Neuronal stem cell (in vitro differentiated cells): Measurements from ENCODE around the gene CFD.
"Not testable (repeated sequence)": the region's sequence is repeated elsewhere in the genome, so short reads cannot be mapped to it uniquely, and the experiment has no call there.

ENCODE experiments used
- DNase-seq: peaks from one replicate; pipeline ENCODE4 v3.0.0-alpha.2; 2013; ENCODE audit warnings: low spot score
- H2AFZ ChIP-seq: one replicate; pipeline ENCODE4 v1.6.1; 2013; ENCODE audit warnings: mild to moderate bottlenecking, low read length, inconsistent platforms
- H2AK5ac ChIP-seq: 2 replicates; pipeline ENCODE4 v1.6.1; 2013; ENCODE audit warnings: low read depth, mild to moderate bottlenecking, inconsistent platforms, low read length, moderate library complexity, mixed read lengths
- H2BK120ac ChIP-seq: 2 replicates; pipeline ENCODE4 v1.6.1; 2013; ENCODE audit warnings: low read depth, mild to moderate bottlenecking, inconsistent platforms, low read length, moderate library complexity, mixed read lengths
- H2BK12ac ChIP-seq: one replicate; pipeline ENCODE4 v1.6.1; 2013; ENCODE audit warnings: low read length, inconsistent platforms
- H2BK15ac ChIP-seq: 2 replicates; pipeline ENCODE4 v1.6.1; 2013; ENCODE audit warnings: mild to moderate bottlenecking, low read length, inconsistent platforms, mixed read lengths
- H2BK5ac ChIP-seq: one replicate; pipeline ENCODE4 v1.6.1; 2013; ENCODE audit warnings: inconsistent platforms, mild to moderate bottlenecking, low read length, moderate library complexity
- H3K14ac ChIP-seq: one replicate; pipeline ENCODE4 v1.6.1; 2013; ENCODE audit warnings: low read length, inconsistent platforms
- H3K18ac ChIP-seq: 2 replicates; pipeline ENCODE4 v1.6.1; 2013; ENCODE audit warnings: low read length, inconsistent platforms
- H3K23ac ChIP-seq: 2 replicates; pipeline ENCODE4 v1.6.1; 2013; ENCODE audit warnings: low read depth, mild to moderate bottlenecking, mixed read lengths, low read length, inconsistent platforms; ENCODE audit not compliant: poor library complexity
- H3K27ac ChIP-seq: replicated peaks from 3 replicates; pipeline ENCODE4 v1.5.1; 2013; ENCODE audit warnings: low read length, inconsistent platforms
- H3K27me3 ChIP-seq, 3 experiments: 2 replicates each; pipeline ENCODE4 v1.6.1; 2013; ENCODE audit warnings: low read length in 3 of 3, mild to moderate bottlenecking in 2 of 3, inconsistent platforms in 1 of 3, low read depth in 1 of 3, mixed read lengths in 1 of 3, moderate library complexity in 1 of 3; ENCODE audit not compliant: control insufficient read depth in 3 of 3, insufficient read depth in 3 of 3
- H3K36me3 ChIP-seq, 2 donors: replicated peaks in 1 of 2; 2 replicates each; pipeline ENCODE4 v1.6.1; 2013; ENCODE audit warnings: low read length in 2 of 2; ENCODE audit not compliant: control insufficient read depth in 2 of 2, insufficient read depth in 2 of 2
- H3K4ac ChIP-seq: 2 replicates; pipeline ENCODE4 v1.6.1; 2013; ENCODE audit warnings: inconsistent platforms, mild to moderate bottlenecking, low read length, moderate library complexity
- H3K4me1 ChIP-seq, 2 donors: 1 replicate in 1 of 2; 2 replicates in 1 of 2; pipeline ENCODE4 v1.6.1; 2013; ENCODE audit warnings: low read length in 2 of 2, low read depth in 1 of 2; ENCODE audit not compliant: control insufficient read depth in 2 of 2, insufficient read depth in 1 of 2
- H3K4me2 ChIP-seq: one replicate; pipeline ENCODE4 v1.6.1; 2013; ENCODE audit warnings: mild to moderate bottlenecking, low read length, inconsistent platforms; ENCODE audit not compliant: insufficient read depth, poor library complexity, severe bottlenecking
- H3K4me3 ChIP-seq, 2 donors: 2 replicates each; pipeline ENCODE4 v1.5.1; 2013; ENCODE audit warnings: low read length in 2 of 2, mild to moderate bottlenecking in 2 of 2, inconsistent platforms in 1 of 2, moderate library complexity in 1 of 2
- H3K79me1 ChIP-seq: one replicate; pipeline ENCODE4 v1.6.1; 2013; ENCODE audit warnings: low read depth, mild to moderate bottlenecking, inconsistent platforms, low read length, moderate library complexity
- H3K9ac ChIP-seq: one replicate; pipeline ENCODE4 v1.6.1; 2013; ENCODE audit warnings: mild to moderate bottlenecking, low read depth, low read length, inconsistent platforms; ENCODE audit not compliant: poor library complexity
- H3K9me3 ChIP-seq, 2 donors: replicated peaks in 1 of 2; 2 replicates each; pipeline versions ENCODE3 to v1.6.1; 2013; ENCODE audit warnings: low read length in 2 of 2, mild to moderate bottlenecking in 2 of 2, inconsistent platforms in 1 of 2, low read depth in 1 of 2, mixed read lengths in 1 of 2, moderate library complexity in 1 of 2; ENCODE audit not compliant: control insufficient read depth in 2 of 2, insufficient read depth in 1 of 2
- H4K8ac ChIP-seq: one replicate; pipeline ENCODE4 v1.6.1; 2013; ENCODE audit warnings: low read depth, mild to moderate bottlenecking, inconsistent platforms, low read length, moderate library complexity
- H4K91ac ChIP-seq: one replicate; pipeline ENCODE4 v1.6.1; 2013; ENCODE audit warnings: low read length, low read depth, mild to moderate bottlenecking, inconsistent platforms; ENCODE audit not compliant: poor library complexity
- WGBS, 2 donors: extraction: QIAGEN DNeasy Blood & Tissue Kit; methylation state at CpG; one replicate each; pipeline ENCODE4 v1.1.7; 2013; ENCODE audit warnings: missing lambda C conversion rate in 2 of 2, mixed read lengths in 1 of 2; ENCODE audit not compliant: insufficient read length in 2 of 2, insufficient replicate concordance in 1 of 2; ENCODE audit errors: extremely low coverage in 2 of 2; 5-methylcytosine and 5-hydroxymethylcytosine counted together

Gene CFD

DNA sequence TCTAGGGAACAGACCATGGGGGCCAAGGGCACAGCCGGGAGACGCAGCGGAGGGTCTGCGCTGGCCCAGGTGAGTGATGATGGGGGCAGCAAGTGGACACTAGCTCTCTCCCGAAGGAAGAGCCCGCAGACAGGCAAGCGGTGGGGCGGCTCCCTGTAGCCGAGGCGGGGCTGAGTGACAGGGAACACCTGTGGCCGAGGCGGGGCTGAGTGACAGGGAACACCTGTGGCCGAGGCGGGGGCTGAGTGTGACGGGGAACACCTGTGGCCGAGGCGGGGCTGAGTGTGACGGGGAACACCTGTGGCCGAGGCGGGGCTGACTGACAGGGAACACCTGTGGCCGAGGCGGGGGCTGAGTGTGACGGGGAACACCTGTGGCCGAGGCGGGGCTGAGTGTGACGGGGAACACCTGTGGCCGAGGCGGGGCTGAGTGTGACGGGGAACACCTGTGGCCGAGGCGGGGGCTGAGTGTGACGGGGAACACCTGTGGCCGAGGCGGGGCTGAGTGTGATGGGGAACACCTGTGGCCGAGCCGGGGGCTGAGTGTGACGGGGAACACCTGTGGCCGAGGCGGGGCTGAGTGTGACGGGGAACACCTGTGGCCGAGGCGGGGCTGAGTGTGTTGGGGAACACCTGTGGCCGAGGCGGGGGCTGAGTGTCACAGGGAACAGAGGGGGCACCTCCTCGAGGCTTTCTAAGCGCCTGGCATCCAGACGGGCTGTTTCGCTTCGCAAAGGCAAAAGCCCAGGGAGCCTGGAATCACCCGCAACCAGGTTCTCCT lies 32.1 kb downstream of the CFD start:
- Histone ChIP-seq H2BK5ac (peak overlapping the region; percentile 97), H3K36me3 (peaks cover 20 to 47% of the 10 kb centered on the region in 2 donors), H3K4me2 (peak overlapping the region; percentile 83), H2AK5ac (peak overlapping the region; percentile 100), H3K79me1 (peaks cover 12% of the 10 kb centered on the region), H3K4me3 (peak overlapping the region in 1 of 2 donors; percentile 96), H3K9ac (peak overlapping the region; percentile 70)
- H3K14ac ChIP-seq, H3K4me1 ChIP-seq, H4K8ac ChIP-seq, DNase-seq, H3K18ac ChIP-seq, H3K23ac ChIP-seq, H3K27ac ChIP-seq, H4K91ac ChIP-seq, H2BK15ac ChIP-seq, H2BK12ac ChIP-seq, H2BK120ac ChIP-seq, H3K27me3 ChIP-seq, H2AFZ ChIP-seq, H3K9me3 ChIP-seq, H3K4ac ChIP-seq: not testable (repeated sequence)
- WGBS, 2 donors = no CpG with 5 or more reads among the region's 50 CpGs

- no peak overlapping the region for H2BK15ac ChIP-seq
- no peak for DNase-seq
- peak overlapping the region; percentile 97 for H2BK5ac ChIP-seq
- peak overlapping the region; percentile 100 for H2AFZ ChIP-seq
- no CpG with 5 or more reads among the region's 27 CpGs for WGBS, 2 donors
- peak overlapping the region; percentile 9 for H3K9ac ChIP-seq
- H3K27ac ChIP-seq = no peak overlapping the region
- no peak overlapping the region for H3K23ac ChIP-seq
- peaks cover 12% of the 10 kb centered on the region for H3K79me1 ChIP-seq
- no peaks in the 10 kb centered on the region for H3K27me3 ChIP-seq
- no peak overlapping the region for H4K8ac ChIP-seq
- H2BK120ac ChIP-seq = peak overlapping the region; percentile 81
- H2AK5ac ChIP-seq = peak overlapping the region; percentile 100
- peak overlapping the region; percentile 38 for H3K18ac ChIP-seq
- no peak overlapping the region for H3K14ac ChIP-seq
- no peak overlapping the region for H4K91ac ChIP-seq
- H3K4ac ChIP-seq = no peak overlapping the region
- H3K4me1 ChIP-seq = no peaks in the 10 kb centered on the region
- peaks cover 18 to 47% of the 10 kb centered on the region in 2 donors for H3K36me3 ChIP-seq
- peak overlapping the region; percentile 96 to 100 for H3K4me3 ChIP-seq
- peak overlapping the region; percentile 83 for H3K4me2 ChIP-seq
- no peak overlapping the region for H2BK12ac ChIP-seq
- H3K9me3 ChIP-seq = peaks cover 0 to 2% of the 10 kb centered on the region in 2 donors
These were observed 32.9 kb downstream of the CFD start for GRCh38 chr19:892243-892893.

DNA sequence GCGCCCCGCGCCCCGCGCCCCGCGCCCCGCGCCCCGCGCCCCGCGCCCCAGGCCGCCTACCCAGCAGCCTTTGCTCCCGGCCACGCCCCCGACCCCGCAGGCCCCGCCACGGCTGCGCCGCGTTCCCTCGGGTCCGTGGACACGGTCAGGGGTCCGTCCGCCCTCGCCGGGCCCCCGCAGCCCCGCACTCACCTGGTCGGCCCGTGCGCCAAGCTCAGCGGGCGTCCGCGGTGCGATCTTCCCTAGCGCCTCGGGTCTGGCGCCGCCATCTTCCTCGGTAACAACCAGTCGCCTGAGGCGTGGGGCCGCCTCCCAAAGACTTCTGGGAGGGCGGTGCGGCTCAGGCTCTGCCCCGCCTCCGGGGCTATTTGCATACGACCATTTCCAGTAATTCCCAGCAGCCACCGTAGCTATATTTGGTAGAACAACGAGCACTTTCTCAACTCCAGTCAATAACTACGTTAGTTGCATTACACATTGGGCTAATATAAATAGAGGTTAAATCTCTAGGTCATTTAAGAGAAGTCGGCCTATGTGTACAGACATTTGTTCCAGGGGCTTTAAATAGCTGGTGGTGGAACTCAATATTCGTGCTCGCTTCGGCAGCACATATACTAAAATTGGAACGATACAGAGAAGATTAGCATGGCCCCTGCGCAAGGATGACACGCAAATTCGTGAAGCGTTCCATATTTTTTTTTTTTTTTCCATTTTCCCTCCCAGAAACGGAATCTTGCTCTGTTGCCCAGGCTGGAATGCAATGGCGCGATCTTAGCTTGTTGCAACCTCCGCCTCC lies 33.6 kb downstream of the CFD start, which contains the start of the genes MED16 and RNU6-9:
Gene MED16 (minus strand): TSS at position 294 of the 796 bp plus-strand sequence. CDS start 2,056 bp downstream, outside the sequence.
Gene RNU6-9 (plus strand): TSS at position 591 of the 796 bp plus-strand sequence.
- Histone ChIP-seq H3K9ac (peak within 1 kb of the TSS; percentile 100), H3K4me2 (peak within 1 kb of the TSS; percentile 83), H4K91ac (peak within 1 kb of the TSS; percentile 85), H2AK5ac (peak within 1 kb of the TSS; percentile 100), H2BK15ac (no peak within 1 kb of the TSS), H3K9me3 (peaks cover 0 to 2% of the 10 kb centered on the region in 2 donors), H3K4me3 (peak within 1 kb of the TSS; percentile 96 to 100), H3K4ac (no peak within 1 kb of the TSS), H4K8ac (peak within 1 kb of the TSS; percentile 99), H3K14ac (peak within 1 kb of the TSS; percentile 94), H2BK12ac (no peak within 1 kb of the TSS), H3K18ac (peak within 1 kb of the TSS; percentile 100), H3K23ac (peak within 1 kb of the TSS; percentile 93), H3K36me3 (peaks cover 16 to 47% of the 10 kb centered on the region in 2 donors), H3K27me3 (no peaks in the 10 kb centered on the region), H2BK120ac (peak within 1 kb of the TSS; percentile 81), H3K4me1 (no peaks in the 10 kb centered on the region), H2BK5ac (peak within 1 kb of the TSS; percentile 97), H3K79me1 (peaks cover 12% of the 10 kb centered on the region), H2AFZ (peak within 1 kb of the TSS; percentile 100), H3K27ac (peak within 1 kb of the TSS; percentile 81)
- DNase-seq = peak; percentile 91
- no CpG with 5 or more reads among the region's 69 CpGs for WGBS, 2 donors
